ENCODE results near the gene CHPT1.

Gene CHPT1

GRCh38 chr12:101773650-101774162 is 76.3 kb downstream of the CHPT1 start:
- Histone ChIP-seq H3K36me3 (ENCODE audit: control insufficient read depth, insufficient read depth, low read length) (peaks cover 4% of the 10 kb centered on the region), H3K4me3 (replicated peaks; ENCODE audit: low read depth, low read length) (no peak overlapping the region), H3K27me3 (replicated peaks; ENCODE audit: control insufficient read depth, insufficient read depth, low read length) (no peaks in the 10 kb centered on the region)
- DNase-seq (ENCODE audit: extremely low read depth, insufficient read length): peak; percentile 23
- TF ChIP-seq CTCF (IDR thresholded peaks at IDR 0.05; ENCODE audit: insufficient read depth, low read length, poor library complexity, severe bottlenecking): peak; percentile 73

GRCh38 chr12:101775816-101776215 is 78.4 kb downstream of the CHPT1 start:
- DNase-seq (ENCODE audit: extremely low read depth, insufficient read length): no peak
- Histone ChIP-seq H3K4me3 (replicated peaks; ENCODE audit: low read depth, low read length) (no peak overlapping the region), H3K27me3 (replicated peaks; ENCODE audit: control insufficient read depth, insufficient read depth, low read length) (no peaks in the 10 kb centered on the region), H3K36me3 (ENCODE audit: control insufficient read depth, insufficient read depth, low read length) (peaks cover 3% of the 10 kb centered on the region; the same call in 1 of the 2 replicates)
- TF ChIP-seq CTCF (IDR thresholded peaks at IDR 0.05; ENCODE audit: insufficient read depth, low read length, poor library complexity, severe bottlenecking): no peak

DNA sequence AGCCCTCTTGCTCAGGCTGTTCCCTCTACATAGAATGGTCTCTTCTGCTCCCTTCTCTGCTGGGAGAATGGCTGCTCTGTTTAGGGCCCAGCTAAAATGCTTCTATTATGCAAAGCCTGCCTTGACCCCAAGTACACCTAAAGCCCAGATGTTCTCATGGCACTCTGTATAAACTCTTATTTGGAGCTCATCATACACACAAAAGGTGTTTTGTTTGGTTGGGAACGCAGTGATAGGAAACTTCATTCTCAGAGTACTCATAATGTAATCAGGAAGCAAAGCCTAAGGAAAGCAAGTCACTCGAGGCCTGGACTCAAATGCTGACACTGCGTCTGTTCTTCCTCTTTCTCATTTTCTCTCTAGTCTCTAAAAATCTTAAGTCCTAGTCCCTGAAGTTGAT is 80.0 kb downstream of the CHPT1 start:
- Histone ChIP-seq H3K4me3 (replicated peaks; ENCODE audit: low read depth, low read length) (no peak overlapping the region), H3K36me3 (ENCODE audit: control insufficient read depth, insufficient read depth, low read length) (peaks cover 3% of the 10 kb centered on the region; the same call in 1 of the 2 replicates), H3K27me3 (replicated peaks; ENCODE audit: control insufficient read depth, insufficient read depth, low read length) (no peaks in the 10 kb centered on the region)
- DNase-seq (ENCODE audit: extremely low read depth, insufficient read length): no peak
- TF ChIP-seq CTCF (IDR thresholded peaks at IDR 0.05; ENCODE audit: insufficient read depth, low read length, poor library complexity, severe bottlenecking): no peak

DNA sequence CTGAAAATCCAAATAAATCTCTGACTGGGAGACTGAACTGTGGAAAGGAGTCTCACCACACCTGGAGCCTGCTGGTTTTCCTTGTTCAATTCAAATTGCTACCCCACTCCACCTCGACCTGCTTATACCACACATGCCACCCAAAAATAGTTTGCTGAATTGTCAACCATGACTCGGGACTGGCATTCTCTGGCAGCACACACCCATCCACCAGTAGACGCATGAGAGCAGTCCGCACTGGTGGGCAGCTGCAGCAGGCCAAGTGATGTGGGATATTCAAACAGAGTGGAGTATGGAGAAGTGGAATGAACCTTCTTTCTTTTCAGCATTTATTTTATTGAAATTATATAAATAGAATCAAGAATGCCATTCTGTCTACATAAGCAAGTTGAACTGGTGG is 80.5 kb downstream of the CHPT1 start:
- DNase-seq (ENCODE audit: extremely low read depth, insufficient read length): no peak
- no peak for TF ChIP-seq CTCF (IDR thresholded peaks at IDR 0.05; ENCODE audit: insufficient read depth, low read length, poor library complexity, severe bottlenecking)
- Histone ChIP-seq H3K36me3 (ENCODE audit: control insufficient read depth, insufficient read depth, low read length) (peaks cover 3% of the 10 kb centered on the region; the same call in 1 of the 2 replicates), H3K27me3 (replicated peaks; ENCODE audit: control insufficient read depth, insufficient read depth, low read length) (no peaks in the 10 kb centered on the region), H3K4me3 (replicated peaks; ENCODE audit: low read depth, low read length) (no peak overlapping the region)
